WI38 (cell line): ENCODE results near the gene CEP170.
A peak's percentile ranks its signal among the peaks of the same experiment; 100 is the strongest.

Experiments used
- H3K4me3 ChIP-seq: 2 replicates; pipeline ENCODE4 v1.5.1; 2011; ENCODE audit warnings: low read depth, mild to moderate bottlenecking, control low read depth, low read length
- TF ChIP-seq, protein P1 (sequence below): IDR thresholded peaks from 2 replicates; pipeline ENCODE4 v1.5.1; 2012; ENCODE audit warnings: low read depth, mild to moderate bottlenecking, control low read depth, low read length

The CEP170 gene

DNA sequence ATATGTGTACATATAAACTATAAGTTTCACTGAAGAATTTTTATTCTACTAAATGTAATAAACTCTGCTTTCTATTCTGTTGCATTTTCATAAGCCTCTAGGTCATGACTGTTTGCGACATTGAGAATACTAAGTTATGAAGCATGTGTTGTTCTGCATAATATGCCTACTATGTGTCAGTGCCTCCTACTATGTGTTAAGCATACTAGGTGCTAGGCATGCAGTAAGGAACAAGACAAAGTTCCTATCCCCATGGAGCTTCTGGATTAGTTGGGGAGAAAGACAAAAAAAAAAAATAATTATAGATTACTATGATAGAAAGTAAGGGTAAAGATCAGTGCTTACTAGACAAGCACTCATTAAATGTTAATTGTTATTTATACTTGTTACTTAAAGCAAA, 2.1 kb upstream of the CEP170 start:
- peak overlapping the region; percentile 81; the same call in 1 of the 2 replicates for H3K4me3 ChIP-seq

DNA sequence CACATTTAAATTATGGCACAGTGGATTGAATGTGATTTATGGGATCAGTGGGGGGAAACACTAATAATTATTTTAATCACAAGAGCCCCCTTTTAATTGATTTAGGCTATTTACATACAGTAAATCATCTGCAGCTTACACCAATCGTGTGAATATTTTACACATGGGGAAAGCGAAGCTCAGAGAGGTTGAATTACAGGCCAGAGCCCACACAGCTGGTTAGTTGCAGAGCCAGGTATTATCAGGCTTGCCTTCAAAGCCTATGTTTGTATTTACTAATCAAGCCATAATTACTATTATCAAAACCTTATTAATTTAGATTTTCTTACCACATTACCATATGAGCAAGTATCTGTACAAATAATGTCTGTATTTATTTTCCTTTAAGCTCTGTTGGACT, 1.5 kb upstream of the CEP170 start:
- peak overlapping the region; percentile 81 for H3K4me3 ChIP-seq
- TF ChIP-seq, protein P1, sequence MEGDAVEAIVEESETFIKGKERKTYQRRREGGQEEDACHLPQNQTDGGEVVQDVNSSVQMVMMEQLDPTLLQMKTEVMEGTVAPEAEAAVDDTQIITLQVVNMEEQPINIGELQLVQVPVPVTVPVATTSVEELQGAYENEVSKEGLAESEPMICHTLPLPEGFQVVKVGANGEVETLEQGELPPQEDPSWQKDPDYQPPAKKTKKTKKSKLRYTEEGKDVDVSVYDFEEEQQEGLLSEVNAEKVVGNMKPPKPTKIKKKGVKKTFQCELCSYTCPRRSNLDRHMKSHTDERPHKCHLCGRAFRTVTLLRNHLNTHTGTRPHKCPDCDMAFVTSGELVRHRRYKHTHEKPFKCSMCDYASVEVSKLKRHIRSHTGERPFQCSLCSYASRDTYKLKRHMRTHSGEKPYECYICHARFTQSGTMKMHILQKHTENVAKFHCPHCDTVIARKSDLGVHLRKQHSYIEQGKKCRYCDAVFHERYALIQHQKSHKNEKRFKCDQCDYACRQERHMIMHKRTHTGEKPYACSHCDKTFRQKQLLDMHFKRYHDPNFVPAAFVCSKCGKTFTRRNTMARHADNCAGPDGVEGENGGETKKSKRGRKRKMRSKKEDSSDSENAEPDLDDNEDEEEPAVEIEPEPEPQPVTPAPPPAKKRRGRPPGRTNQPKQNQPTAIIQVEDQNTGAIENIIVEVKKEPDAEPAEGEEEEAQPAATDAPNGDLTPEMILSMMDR: no peak

More for the DNA sequence above, 2.1 kb upstream of the CEP170 start:
- TF ChIP-seq, protein P1: no peak

DNA sequence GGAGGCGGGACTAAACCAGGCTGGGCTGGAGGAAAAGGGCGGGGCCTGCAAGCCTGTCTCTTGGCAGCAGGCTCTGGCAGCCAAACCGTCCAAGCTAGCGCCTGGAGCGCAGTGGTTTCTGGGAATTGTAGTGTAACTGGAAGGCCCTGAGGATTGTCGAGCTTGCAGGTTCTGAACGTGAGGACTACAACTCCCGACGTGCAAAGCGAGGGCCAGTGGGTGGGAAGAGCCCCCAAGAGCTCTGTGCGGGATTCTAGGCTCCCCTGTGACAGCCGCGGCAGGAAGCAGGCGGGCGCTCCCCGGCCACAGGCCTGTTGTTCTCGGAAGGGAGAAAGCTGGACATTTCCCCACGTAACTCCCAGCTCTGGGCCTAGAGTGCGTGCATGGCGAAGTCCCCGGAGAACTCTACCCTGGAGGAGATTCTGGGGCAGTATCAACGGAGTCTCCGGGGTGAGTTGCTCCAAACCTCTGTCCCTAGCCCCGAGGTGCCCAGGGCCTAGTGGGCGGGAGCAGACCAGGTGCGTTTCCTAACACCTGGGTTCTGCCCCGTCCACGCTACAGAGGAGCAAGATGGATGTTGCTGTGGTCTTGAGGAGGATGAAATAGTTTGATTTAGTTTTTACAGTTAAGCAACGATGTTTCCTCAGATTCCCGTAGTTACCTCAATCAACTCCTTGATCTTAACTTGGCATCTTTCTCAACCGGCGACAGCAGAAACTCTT, 871 bp upstream of the CEP170 start, which contains the start of gene SDCCAG8:
Gene SDCCAG8 (plus strand): TSS at position 251 of the 722 bp plus-strand sequence. CDS start 133 bp downstream, at position 384.
- TF ChIP-seq, protein P1: no peak
- H3K4me3 ChIP-seq: peak within 1 kb of the TSS; percentile 81

DNA sequence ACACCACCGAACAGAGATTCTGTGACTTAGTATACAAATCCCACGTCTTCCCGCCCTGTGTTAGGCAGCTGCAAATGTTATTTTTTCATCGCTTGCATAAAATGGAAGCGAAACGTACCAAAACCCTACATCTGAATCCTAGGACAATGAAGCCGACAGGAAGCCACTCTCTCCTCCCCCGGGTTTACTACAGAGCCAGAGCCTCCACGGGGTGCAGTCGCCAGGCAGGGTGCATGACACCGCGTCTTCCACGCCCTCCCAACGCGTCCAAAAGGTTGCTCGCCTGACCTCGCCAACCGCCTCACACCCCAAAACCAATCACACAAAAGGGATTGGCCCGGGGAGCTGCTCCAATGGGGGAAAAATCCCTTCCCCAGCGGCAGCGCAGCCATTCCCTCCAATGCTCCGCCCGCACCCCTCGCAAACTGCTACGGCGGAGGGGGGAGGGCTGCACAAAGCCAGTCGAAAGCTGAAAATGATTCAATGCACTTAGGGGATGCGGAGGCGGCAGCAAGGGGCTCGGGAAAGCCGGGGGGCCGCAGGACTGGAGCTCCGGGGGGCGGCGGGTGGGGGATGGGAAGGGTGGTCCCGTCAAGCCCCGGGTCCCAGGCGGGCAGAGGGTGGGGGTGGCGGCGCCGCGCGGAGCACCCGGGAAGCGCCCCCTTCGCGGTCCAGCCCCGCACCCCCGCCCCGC, 701 bp downstream of the CEP170 start:
- peak overlapping the region; percentile 81 for H3K4me3 ChIP-seq
- TF ChIP-seq, protein P1: no peak

DNA sequence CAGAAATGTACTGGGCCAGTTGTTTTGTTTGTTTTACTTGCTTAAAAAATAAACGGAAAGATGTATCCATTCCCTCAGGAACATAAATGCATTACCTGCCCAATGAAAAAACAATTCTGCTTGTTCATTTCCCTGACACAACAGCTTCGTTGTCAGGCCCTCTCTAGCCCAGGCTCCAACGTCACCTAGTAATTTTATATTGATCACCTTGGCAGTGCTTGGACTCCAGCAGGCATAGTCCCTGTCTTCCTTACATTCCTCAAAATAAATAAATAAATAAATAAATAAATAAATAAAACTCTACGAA, 1.2 kb downstream of the CEP170 start:
- TF ChIP-seq, protein P1: no peak
- H3K4me3 ChIP-seq: peak overlapping the region; percentile 81

DNA sequence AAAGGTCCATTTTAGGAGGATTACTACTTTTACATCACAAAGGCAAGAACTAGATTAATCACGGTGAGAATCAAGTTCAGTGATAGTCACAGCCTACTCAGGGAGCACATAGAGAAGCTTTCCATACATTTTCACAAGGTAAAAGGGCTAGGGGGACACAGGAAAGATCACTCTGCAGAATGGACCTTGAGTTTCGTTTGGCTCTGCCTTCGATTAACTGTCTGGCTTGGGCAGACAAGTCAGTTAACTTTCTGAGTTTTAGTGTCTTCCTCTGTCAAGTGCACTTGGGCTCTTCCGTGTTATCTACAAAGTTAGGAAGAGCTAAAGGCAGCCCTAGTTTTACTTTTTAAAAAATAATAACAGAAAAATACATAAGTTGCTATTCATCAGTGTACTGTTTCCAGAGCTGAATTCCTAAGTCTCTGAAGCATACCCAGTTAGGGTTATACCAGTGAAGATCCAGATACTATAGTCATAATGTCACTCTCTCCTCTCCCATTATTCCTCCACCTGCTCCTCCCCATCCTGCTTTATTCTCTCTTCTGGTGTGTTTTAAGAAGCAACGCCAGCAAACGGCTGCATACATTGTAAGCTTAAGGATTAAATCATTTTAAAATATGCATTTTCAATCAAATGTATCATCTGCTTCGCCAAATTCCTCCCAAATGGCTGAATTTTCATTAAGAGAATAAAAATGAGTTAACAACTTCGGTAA, 1.7 kb downstream of the CEP170 start:
- TF ChIP-seq, protein P1: no peak
- H3K4me3 ChIP-seq: peak overlapping the region; percentile 81
